ENCODE results near the gene MARF1. TPM values are rescaled to one million over a fixed set of nuclear protein-coding genes. Genes with fewer than 3 reads are reported as not detected.
"Not testable (repeated sequence)": the region's sequence is repeated elsewhere in the genome, so short reads cannot be mapped to it uniquely, and the experiment has no call there.

Gene MARF1
- total and polyA plus RNA-seq, 2 of the 8 experiments (the other 6 are each of a cell fraction or from before 2014, with no cell fraction given) = 5.6 to 31.4 TPM

- H3K14ac ChIP-seq (ENCODE audit: insufficient read length); H3K27ac ChIP-seq (ENCODE audit: low read depth, low read length); H4K20me1 ChIP-seq (replicated peaks in 1 of 2; ENCODE audit: control insufficient read depth in 1 of 2, insufficient read depth in 2 of 2, low read length in 2 of 2); H2BK15ac ChIP-seq (ENCODE audit: low read length); H3K79me1 ChIP-seq (ENCODE audit: low read depth, low read length); H3K79me2 ChIP-seq (ENCODE audit: control insufficient read depth in 1 of 2, insufficient read depth in 2 of 2, low read length in 2 of 2); H3K9ac ChIP-seq (replicated peaks in 1 of 4; ENCODE audit: extremely low read depth in 1 of 4, low read depth in 3 of 4, low read length in 3 of 4); H2BK20ac ChIP-seq (ENCODE audit: low read length); H3K4me1 ChIP-seq (replicated peaks in 1 of 4; ENCODE audit: control insufficient read depth in 3 of 4, insufficient read depth in 4 of 4, low read length in 3 of 4); H3K23ac ChIP-seq (ENCODE audit: insufficient read length); H3K18ac ChIP-seq (ENCODE audit: extremely low read depth, low read length); H4K8ac ChIP-seq (ENCODE audit: extremely low read depth, insufficient read depth, low read length); H4K91ac ChIP-seq (replicated peaks; ENCODE audit: insufficient read length, low read length); FAIRE-seq; H2AK5ac ChIP-seq (ENCODE audit: low read depth, low read length); H2BK5ac ChIP-seq (ENCODE audit: low read depth, low read length); H3K4me3 ChIP-seq (ENCODE audit: extremely low read depth in 1 of 4, insufficient read depth in 2 of 4, low read depth in 3 of 4, low read length in 4 of 4); H3K56ac ChIP-seq (replicated peaks; ENCODE audit: insufficient read length, low read depth, low read length); DNase-seq (ENCODE audit: low read depth in 1 of 2, low spot score in 2 of 2); H2BK120ac ChIP-seq (replicated peaks; ENCODE audit: low read depth, low read length); H2AFZ ChIP-seq (ENCODE audit: low read length); H4K5ac ChIP-seq (ENCODE audit: insufficient read length, low read depth, low read length); H3K9me3 ChIP-seq (ENCODE audit: insufficient read depth in 2 of 2, low read depth in 1 of 2, low read length in 1 of 2); H3K4me2 ChIP-seq (ENCODE audit: insufficient read depth in 1 of 2, low read depth in 2 of 2, low read length in 2 of 2); H3K27me3 ChIP-seq (replicated peaks in 1 of 4; ENCODE audit: control insufficient read depth in 3 of 4, extremely low read depth in 1 of 4, insufficient read depth in 3 of 4, low read length in 3 of 4); H3K23me2 ChIP-seq (ENCODE audit: low read depth, low read length); H2BK12ac ChIP-seq (ENCODE audit: low read depth, low read length); H3K4ac ChIP-seq (replicated peaks; ENCODE audit: insufficient read length, low read depth, low read length): not testable (repeated sequence)
- peaks cover 0 to 17% (median 3%) of the 10 kb centered on the region in 4 experiments; a peak in 6 of 8 replicates for H3K36me3 ChIP-seq (ENCODE audit: control insufficient read depth in 2 of 4, insufficient read depth in 4 of 4, low read length in 3 of 4)
- WGBS, 2 experiments (ENCODE audit: extremely low coverage in 1 of 2, insufficient coverage in 1 of 2, insufficient read length in 1 of 2, insufficient replicate concordance in 2 of 2, low coverage in 1 of 2, low lambda C conversion rate in 2 of 2, missing lambda C conversion rate in 1 of 2) = 92% methylated on average over 9 of the region's 10 CpGs; no CpG with 5 or more reads in 1 of the 2 experiments
- ChIA-PET POLR2A (ENCODE audit: partially characterized antibody) (interaction anchor here (1.1 kb wide), 1 partner anchor 23 kb away, joined by 3 read pairs; no protein-coding TSS in a partner anchor), CTCF (ENCODE audit: partially characterized antibody) (interaction anchor here (1.0 to 1.7 kb wide), 4 partner anchors 10 to 33 kb away, joined by 3 to 13 read pairs (median 4); no protein-coding TSS in a partner anchor)
Measured at GRCh38 chr16:15672127-15672513, 29.2 kb upstream of the MARF1 start.

Data from H1 (cell line).